ENCODE data around the gene GPR18. TPM values are rescaled to one million over a fixed set of nuclear protein-coding genes. Genes with fewer than 3 reads are reported as not detected.

The GPR18 gene
- total and polyA plus RNA-seq, 2 of the 13 experiments (the other 11 are each of a cell fraction or from before 2014, with no cell fraction given): not detected

DNA sequence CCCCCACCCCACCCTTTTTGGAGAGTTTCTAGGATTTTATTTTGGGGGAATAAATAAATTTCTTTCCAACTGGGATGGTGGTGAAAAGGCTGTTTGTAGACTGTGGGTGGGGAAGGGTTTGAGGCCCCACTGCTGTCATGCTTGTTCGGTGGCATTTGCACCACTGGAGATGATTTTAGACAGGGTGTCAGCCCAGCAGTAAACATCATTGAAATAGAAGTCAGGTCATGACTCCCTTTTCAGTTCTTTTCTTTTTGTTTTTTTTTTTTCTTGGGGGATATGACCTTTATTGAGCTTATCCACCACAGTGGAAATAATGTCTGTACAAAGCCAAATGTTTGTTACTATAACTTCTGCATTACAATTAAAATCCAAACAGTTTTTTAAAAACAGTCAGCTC lies 43.4 kb downstream of the GPR18 start:
- Histone ChIP-seq H3K4me3 (replicated peaks in 1 of 3; ENCODE audit: insufficient read depth in 1 of 3, low read depth in 2 of 3, low read length in 3 of 3) (no peak overlapping the region), H4K20me1 (ENCODE audit: insufficient read depth, low read length) (peaks cover 16% of the 10 kb centered on the region; the same call in 1 of the 2 replicates), H2AFZ (ENCODE audit: low read length) (no peak overlapping the region), H3K9me3 (ENCODE audit: low read length) (no peaks in the 10 kb centered on the region), H3K9ac (ENCODE audit: insufficient read depth, low read depth, low read length) (no peak overlapping the region), H3K4me2 (ENCODE audit: low read depth, low read length) (no peak overlapping the region), H3K79me2 (ENCODE audit: insufficient read depth, low read length) (peaks cover 77% of the 10 kb centered on the region), H3K27me3 (ENCODE audit: control insufficient read depth in 1 of 2, insufficient read depth in 2 of 2, low read length in 2 of 2) (no peaks in the 10 kb centered on the region), H3K36me3 (replicated peaks in 1 of 2; ENCODE audit: control insufficient read depth in 1 of 2, insufficient read depth in 2 of 2, low read length in 2 of 2) (peaks cover 1 to 12% of the 10 kb centered on the region in 2 experiments; a peak in 3 of 5 replicates), H3K4me1 (ENCODE audit: insufficient read depth, low read length) (no peaks in the 10 kb centered on the region), H3K27ac (ENCODE audit: extremely low read length, insufficient read depth, low read length) (no peak overlapping the region)
- no TSS peak for BruUV-seq (replicated peaks)
- TF ChIP-seq ZNF879 (CRISPR knock-in tag; IDR thresholded peaks at IDR 0.05): no peak
- no peak for TF ChIP-seq GTF3A (CRISPR knock-in tag; conservative IDR thresholded peaks at IDR 0.05)
- no peak for TF ChIP-seq HNRNPLL (IDR thresholded peaks at IDR 0.05; ENCODE audit: low read depth, low read length, poor library complexity, severe bottlenecking)
- CTCF ChIA-PET (ENCODE audit: low intra/inter-chr PET ratio, low total read pairs): no interaction called here
- POLR2A ChIA-PET: interaction anchor here (1.9 kb wide), 1 partner anchor 14 kb away, joined by 4 read pairs; the partner anchor contains the start of gene UBAC2
- FAIRE-seq: no peak
- in situ Hi-C loops (cut with HindIII; ENCODE audit: extremely low pct_ligation_motif_present, low pct_unique_long_range_greater_than_20kb) (no loop called here), intact Hi-C loops (cut with micrococcal nuclease; ENCODE audit: unreplicated experiment) (no loop called here)
- no peak for ATAC-seq
- DNase-seq (ENCODE audit: low spot score): no peak
- 87% methylated on average over 1 of the region's 1 CpG for WGBS (ENCODE audit: low lambda C conversion rate)

- Histone ChIP-seq H3K4me1 (ENCODE audit: insufficient read depth, low read length) (no peaks in the 10 kb centered on the region), H3K4me2 (ENCODE audit: low read depth, low read length) (no peak overlapping the region), H3K4me3 (replicated peaks in 1 of 3; ENCODE audit: insufficient read depth in 1 of 3, low read depth in 2 of 3, low read length in 3 of 3) (no peak overlapping the region), H3K9ac (ENCODE audit: insufficient read depth, low read depth, low read length) (no peak overlapping the region), H3K79me2 (ENCODE audit: insufficient read depth, low read length) (peaks cover 75% of the 10 kb centered on the region), H4K20me1 (ENCODE audit: insufficient read depth, low read length) (peaks cover 16% of the 10 kb centered on the region; the same call in 1 of the 2 replicates), H3K27me3 (ENCODE audit: control insufficient read depth in 1 of 2, insufficient read depth in 2 of 2, low read length in 2 of 2) (no peaks in the 10 kb centered on the region), H3K9me3 (ENCODE audit: low read length) (no peaks in the 10 kb centered on the region), H3K36me3 (replicated peaks in 1 of 2; ENCODE audit: control insufficient read depth in 1 of 2, insufficient read depth in 2 of 2, low read length in 2 of 2) (peaks cover 1 to 13% of the 10 kb centered on the region in 2 experiments; a peak in 3 of 5 replicates), H3K27ac (ENCODE audit: extremely low read length, insufficient read depth, low read length) (no peak overlapping the region), H2AFZ (ENCODE audit: low read length) (no peak overlapping the region)
- ATAC-seq (no peak), DNase-seq (ENCODE audit: low spot score) (no peak), FAIRE-seq (no peak)
- ChIA-PET CTCF (ENCODE audit: low intra/inter-chr PET ratio, low total read pairs) (no interaction called here), POLR2A (interaction anchor here (1.9 kb wide), 1 partner anchor 14 kb away, joined by 4 read pairs; the partner anchor contains the start of gene UBAC2)
- WGBS (ENCODE audit: low lambda C conversion rate): 98% methylated on average over 7 of the region's 7 CpGs
- BruUV-seq (replicated peaks): no TSS peak
- intact Hi-C loops (cut with micrococcal nuclease; ENCODE audit: unreplicated experiment): no loop called here
- in situ Hi-C loops (cut with HindIII; ENCODE audit: extremely low pct_ligation_motif_present, low pct_unique_long_range_greater_than_20kb): no loop called here
- TF ChIP-seq MED8 (CRISPR knock-in tag; IDR thresholded peaks at IDR 0.05; ENCODE audit: insufficient replicate concordance) (no peak), DMAP1 (CRISPR knock-in tag; IDR thresholded peaks at IDR 0.05) (no peak), ZNF230 (CRISPR knock-in tag; IDR thresholded peaks at IDR 0.05) (no peak), NFRKB (IDR thresholded peaks at IDR 0.05) (no peak), SIX4 (CRISPR knock-in tag; IDR thresholded peaks at IDR 0.05) (no peak), ZNF790 (CRISPR knock-in tag; IDR thresholded peaks at IDR 0.05; ENCODE audit: borderline replicate concordance) (no peak), SSRP1 (CRISPR knock-in tag; IDR thresholded peaks at IDR 0.05) (no peak), IRX3 (CRISPR knock-in tag; IDR thresholded peaks at IDR 0.05; ENCODE audit: borderline replicate concordance, low read depth) (no peak)
- TF ChIP-seq, protein P1, sequence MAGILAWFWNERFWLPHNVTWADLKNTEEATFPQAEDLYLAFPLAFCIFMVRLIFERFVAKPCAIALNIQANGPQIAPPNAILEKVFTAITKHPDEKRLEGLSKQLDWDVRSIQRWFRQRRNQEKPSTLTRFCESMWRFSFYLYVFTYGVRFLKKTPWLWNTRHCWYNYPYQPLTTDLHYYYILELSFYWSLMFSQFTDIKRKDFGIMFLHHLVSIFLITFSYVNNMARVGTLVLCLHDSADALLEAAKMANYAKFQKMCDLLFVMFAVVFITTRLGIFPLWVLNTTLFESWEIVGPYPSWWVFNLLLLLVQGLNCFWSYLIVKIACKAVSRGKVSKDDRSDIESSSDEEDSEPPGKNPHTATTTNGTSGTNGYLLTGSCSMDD (CRISPR knock-in tag; IDR thresholded peaks at IDR 0.05): no peak
- TF ChIP-seq, protein P2, sequence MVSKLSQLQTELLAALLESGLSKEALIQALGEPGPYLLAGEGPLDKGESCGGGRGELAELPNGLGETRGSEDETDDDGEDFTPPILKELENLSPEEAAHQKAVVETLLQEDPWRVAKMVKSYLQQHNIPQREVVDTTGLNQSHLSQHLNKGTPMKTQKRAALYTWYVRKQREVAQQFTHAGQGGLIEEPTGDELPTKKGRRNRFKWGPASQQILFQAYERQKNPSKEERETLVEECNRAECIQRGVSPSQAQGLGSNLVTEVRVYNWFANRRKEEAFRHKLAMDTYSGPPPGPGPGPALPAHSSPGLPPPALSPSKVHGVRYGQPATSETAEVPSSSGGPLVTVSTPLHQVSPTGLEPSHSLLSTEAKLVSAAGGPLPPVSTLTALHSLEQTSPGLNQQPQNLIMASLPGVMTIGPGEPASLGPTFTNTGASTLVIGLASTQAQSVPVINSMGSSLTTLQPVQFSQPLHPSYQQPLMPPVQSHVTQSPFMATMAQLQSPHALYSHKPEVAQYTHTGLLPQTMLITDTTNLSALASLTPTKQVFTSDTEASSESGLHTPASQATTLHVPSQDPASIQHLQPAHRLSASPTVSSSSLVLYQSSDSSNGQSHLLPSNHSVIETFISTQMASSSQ (IDR thresholded peaks at IDR 0.05; ENCODE audit: low read depth): no peak
- TF ChIP-seq, protein P2 (CRISPR knock-in tag; IDR thresholded peaks at IDR 0.05; ENCODE audit: borderline replicate concordance): no peak
Measured at GRCh38 chr13:99214232-99214631, 43.9 kb downstream of the GPR18 start.
